Bronchial epithelial cell (primary cell): ENCODE measurements around the gene TMPRSS15. TPM values are rescaled to one million over a fixed set of nuclear protein-coding genes. Genes with fewer than 3 reads are reported as not detected.

Experiments
- DNase-seq: peaks from one replicate; pipeline ENCODE4 v3.0.0-alpha.2; 2010; ENCODE audit warnings: low read depth
- FAIRE-seq: peaks from 2 replicates; lab custom pipeline; 2011; peaks lifted over from hg19 to GRCh38; lab: Jason Lieb, UNC
- H3K27me3 ChIP-seq: 2 replicates; pipeline ENCODE4 v1.5.1; 2011; ENCODE audit warnings: low read length; ENCODE audit not compliant: control insufficient read depth, insufficient read depth
- H3K36me3 ChIP-seq: 2 replicates; pipeline ENCODE4 v1.5.1; 2011; ENCODE audit warnings: low read length; ENCODE audit not compliant: control insufficient read depth, insufficient read depth
- H3K4me3 ChIP-seq: 2 replicates; pipeline ENCODE4 v1.5.1; 2011; ENCODE audit warnings: mild to moderate bottlenecking, low read depth, low read length, control low read depth
- CTCF ChIP-seq: IDR thresholded peaks from 2 replicates; pipeline ENCODE4 v1.5.1; 2011; ENCODE audit warnings: mild to moderate bottlenecking, moderate library complexity, low read length, control low read depth, inconsistent platforms; ENCODE audit not compliant: insufficient read depth, severe bottlenecking
- total RNA-seq: library from RNA; depleted of rRNA; stranded (reverse); fragments of >200 nt; gene quantifications from 2 replicates; pipeline ENCODE4 v1.2.1, GENCODE V29; 2014

The TMPRSS15 gene
- total RNA-seq, 1 donor from 2014 or later: not detected

GRCh38 chr21:18430341-18430740 is 26.8 kb upstream of the TMPRSS15 start:
- FAIRE-seq: no peak
- no peak for DNase-seq
- TF ChIP-seq CTCF: no peak
- Histone ChIP-seq H3K36me3 (no peaks in the 10 kb centered on the region), H3K4me3 (no peak overlapping the region), H3K27me3 (no peaks in the 10 kb centered on the region)

- no peak for TF ChIP-seq CTCF
- H3K36me3 ChIP-seq: no peaks in the 10 kb centered on the region
- H3K27me3 ChIP-seq: no peaks in the 10 kb centered on the region
- no peak for FAIRE-seq
- DNase-seq: no peak
- no peak overlapping the region for H3K4me3 ChIP-seq
Observed at GRCh38 chr21:18424276-18424675, 20.7 kb upstream of the TMPRSS15 start.

- TF ChIP-seq CTCF: no peak
- no peaks in the 10 kb centered on the region for H3K36me3 ChIP-seq
- no peak overlapping the region for H3K4me3 ChIP-seq
- H3K27me3 ChIP-seq: no peaks in the 10 kb centered on the region
- FAIRE-seq (no peak), DNase-seq (no peak)
Observed at GRCh38 chr21:18417141-18417790, 13.7 kb upstream of the TMPRSS15 start.

GRCh38 chr21:18411565-18411964 is 8.0 kb upstream of the TMPRSS15 start:
- FAIRE-seq (no peak), DNase-seq (no peak)
- Histone ChIP-seq H3K27me3 (no peaks in the 10 kb centered on the region), H3K4me3 (no peak overlapping the region), H3K36me3 (no peaks in the 10 kb centered on the region)
- TF ChIP-seq CTCF: no peak

- no peak for TF ChIP-seq CTCF
- H3K36me3 ChIP-seq: no peaks in the 10 kb centered on the region
- H3K4me3 ChIP-seq: no peak overlapping the region
- no peaks in the 10 kb centered on the region for H3K27me3 ChIP-seq
- FAIRE-seq: no peak
- DNase-seq: no peak
Observed at GRCh38 chr21:18409579-18409978, 6.0 kb upstream of the TMPRSS15 start.

- DNase-seq (no peak), FAIRE-seq (no peak)
- no peak for TF ChIP-seq CTCF
- Histone ChIP-seq H3K27me3 (no peaks in the 10 kb centered on the region), H3K4me3 (no peak overlapping the region), H3K36me3 (no peaks in the 10 kb centered on the region)
Observed at GRCh38 chr21:18398843-18399242, 4.7 kb downstream of the TMPRSS15 start.
